Subcutaneous abdominal adipose tissue (tissue), 5 donors: ENCODE measurements around the gene SMIM1.

Source experiments
- H3K27ac ChIP-seq: one replicate; pipeline ENCODE4 v1.7.0; 2013; ENCODE audit warnings: low read depth, mild to moderate bottlenecking, inconsistent platforms, low read length, moderate library complexity
- H3K27me3 ChIP-seq, 5 donors: one replicate each; pipeline ENCODE4 v1.7.0; 2013; ENCODE audit warnings: low read length in 5 of 5, inconsistent platforms in 1 of 5; ENCODE audit not compliant: control insufficient read depth in 5 of 5, insufficient read depth in 4 of 5
- H3K36me3 ChIP-seq, 5 donors: one replicate each; pipeline ENCODE4 v1.7.0; 2013; ENCODE audit warnings: low read length in 5 of 5; ENCODE audit not compliant: control insufficient read depth in 5 of 5, insufficient read depth in 5 of 5
- H3K4me1 ChIP-seq, 5 donors: one replicate each; pipeline ENCODE4 v1.7.0; 2013; ENCODE audit warnings: low read length in 5 of 5, mild to moderate bottlenecking in 3 of 5, moderate library complexity in 1 of 5; ENCODE audit not compliant: control insufficient read depth in 5 of 5, insufficient read depth in 5 of 5
- H3K4me3 ChIP-seq, 5 donors: one replicate each; pipeline ENCODE4 v1.7.0; 2013; ENCODE audit warnings: low read length in 5 of 5, low read depth in 1 of 5
- H3K9ac ChIP-seq, 5 donors: one replicate each; pipeline ENCODE4 v1.7.0; 2013; ENCODE audit warnings: low read length in 5 of 5, mild to moderate bottlenecking in 4 of 5, moderate library complexity in 3 of 5
- H3K9me3 ChIP-seq, 5 donors: one replicate each; pipeline ENCODE4 v1.7.0; 2013; ENCODE audit warnings: low read length in 5 of 5; ENCODE audit not compliant: control insufficient read depth in 5 of 5
- donor health status: healthy.
- donor health status: healthy.
- donor health status: healthy.
- donor health status: healthy.
- donor health status: healthy.

SMIM1 gene

DNA sequence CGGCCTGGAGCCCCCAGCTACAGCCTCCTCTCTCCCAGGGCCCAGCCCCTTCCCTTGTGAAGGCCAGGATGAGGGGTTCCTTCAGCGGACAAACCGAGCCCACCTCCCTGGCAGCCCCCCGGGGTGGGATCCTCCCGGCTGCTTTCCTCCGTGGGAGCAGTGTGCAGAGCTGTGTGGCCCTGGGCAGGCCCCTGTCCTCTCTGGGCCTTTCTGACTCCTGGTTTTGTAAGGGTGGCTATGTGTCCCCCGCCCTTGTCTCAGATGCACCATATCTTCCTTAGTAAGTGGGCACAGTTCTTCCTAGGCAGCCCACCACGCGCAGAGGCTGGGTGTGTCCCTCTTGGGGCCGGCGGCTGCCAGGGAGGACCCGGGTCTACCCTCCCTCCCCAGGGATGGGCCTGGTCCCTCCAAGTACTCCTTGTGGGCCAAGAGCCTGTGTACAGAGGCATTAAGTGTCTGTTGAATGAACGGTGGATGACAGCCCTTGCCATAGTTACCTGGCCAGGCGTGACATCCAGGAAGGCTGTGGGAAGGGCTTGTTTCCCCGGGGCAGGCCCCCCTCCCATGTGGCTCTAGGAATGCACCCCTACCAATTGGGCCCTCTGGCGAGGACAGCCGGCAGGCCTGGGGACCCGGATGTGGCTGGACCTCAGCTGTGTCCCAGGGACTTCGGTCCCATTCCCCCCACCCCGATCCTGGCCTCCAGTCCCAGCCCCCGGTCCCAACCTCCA is 3.8 kb downstream of the SMIM1 start:
- Histone ChIP-seq H3K9me3 (no peaks in the 10 kb centered on the region), H3K4me1 (peaks cover 0 to 30% (median 21%) of the 10 kb centered on the region in 5 donors), H3K9ac (no peak overlapping the region), H3K36me3 (peaks cover 0 to 44% (median 34%) of the 10 kb centered on the region in 5 donors), H3K27me3 (no peaks in the 10 kb centered on the region), H3K4me3 (no peak overlapping the region), H3K27ac (no peak overlapping the region)

DNA sequence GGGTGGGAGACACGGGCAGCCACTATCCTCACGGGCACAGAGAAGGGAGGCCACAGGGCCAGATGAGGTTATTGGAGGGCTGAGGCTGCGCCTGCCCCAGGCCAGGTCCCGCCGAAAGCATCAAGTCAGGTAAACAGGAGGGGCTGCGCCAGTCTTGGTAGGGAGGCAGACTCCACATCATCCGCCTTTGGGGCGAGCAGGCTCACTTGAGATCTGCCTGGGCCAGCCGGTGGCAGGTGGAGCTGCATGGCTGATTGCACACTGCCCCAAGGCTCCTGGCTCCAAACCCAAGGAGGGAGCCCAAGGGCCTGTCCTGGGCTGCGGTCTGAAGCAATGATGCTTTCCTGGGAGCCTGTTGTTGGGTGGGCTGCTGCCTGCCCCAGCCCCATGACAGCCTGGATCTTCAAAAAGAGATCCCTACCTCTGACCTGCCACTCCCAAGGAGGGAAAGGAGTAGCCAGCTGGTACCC is 4.6 kb downstream of the SMIM1 start:
- Histone ChIP-seq H3K36me3 (peaks cover 0 to 51% (median 41%) of the 10 kb centered on the region in 5 donors), H3K9ac (no peak overlapping the region), H3K27me3 (no peaks in the 10 kb centered on the region), H3K4me1 (peaks cover 0 to 22% (median 14%) of the 10 kb centered on the region in 5 donors), H3K27ac (no peak overlapping the region), H3K9me3 (no peaks in the 10 kb centered on the region), H3K4me3 (no peak overlapping the region)

DNA sequence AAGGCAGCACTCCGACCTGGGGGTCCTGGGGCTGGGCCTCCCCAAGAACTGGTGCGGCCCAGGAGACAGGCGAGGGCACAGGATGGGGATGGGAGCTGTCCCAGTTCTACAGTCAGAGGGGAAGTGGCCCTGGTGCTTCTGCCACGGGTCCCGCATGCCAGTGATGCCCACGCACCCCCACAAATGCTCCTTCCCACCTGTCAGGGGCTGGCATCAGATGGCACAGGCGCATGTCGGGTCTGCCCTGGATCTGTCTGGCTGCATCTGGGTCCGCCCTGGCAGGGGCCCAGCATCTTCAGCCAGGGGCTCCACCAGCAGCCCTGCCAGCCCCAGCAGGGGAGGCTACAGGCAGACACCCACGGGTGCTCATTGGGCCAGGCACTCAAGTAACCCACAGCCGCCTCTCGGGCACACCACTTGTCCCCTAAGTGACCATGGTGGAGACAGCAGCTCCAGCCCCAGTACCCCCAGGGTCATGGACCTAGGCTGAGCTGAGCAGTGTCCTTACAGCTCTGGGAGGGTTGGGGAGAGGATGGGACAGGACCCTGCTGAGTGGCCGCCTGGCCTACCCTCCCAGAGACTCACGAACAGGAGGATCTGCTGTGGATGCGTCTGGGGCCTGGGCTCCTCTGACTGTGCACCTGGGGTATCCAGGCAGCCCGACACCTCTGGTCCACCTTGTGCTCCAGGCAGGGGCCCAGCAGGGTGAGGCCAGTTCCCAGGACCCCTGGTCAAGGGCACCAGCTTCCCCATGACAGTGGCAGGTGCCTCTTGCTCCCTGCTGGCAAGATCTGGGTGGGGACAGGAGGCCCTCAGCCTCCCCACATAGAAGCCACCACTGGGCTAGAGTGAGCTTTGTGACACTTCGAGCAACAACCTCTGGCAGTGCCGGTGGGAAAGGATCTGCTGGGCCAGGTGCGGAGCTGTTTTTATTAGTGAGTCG is 5.4 kb downstream of the SMIM1 start:
- no peak overlapping the region for H3K27ac ChIP-seq
- peaks cover 0 to 59% (median 49%) of the 10 kb centered on the region in 5 donors for H3K36me3 ChIP-seq
- no peaks in the 10 kb centered on the region for H3K9me3 ChIP-seq
- no peak overlapping the region for H3K9ac ChIP-seq
- no peaks in the 10 kb centered on the region for H3K27me3 ChIP-seq
- H3K4me3 ChIP-seq, result no peak overlapping the region
- H3K4me1 ChIP-seq, result peaks cover 0 to 18% (median 10%) of the 10 kb centered on the region in 5 donors

DNA sequence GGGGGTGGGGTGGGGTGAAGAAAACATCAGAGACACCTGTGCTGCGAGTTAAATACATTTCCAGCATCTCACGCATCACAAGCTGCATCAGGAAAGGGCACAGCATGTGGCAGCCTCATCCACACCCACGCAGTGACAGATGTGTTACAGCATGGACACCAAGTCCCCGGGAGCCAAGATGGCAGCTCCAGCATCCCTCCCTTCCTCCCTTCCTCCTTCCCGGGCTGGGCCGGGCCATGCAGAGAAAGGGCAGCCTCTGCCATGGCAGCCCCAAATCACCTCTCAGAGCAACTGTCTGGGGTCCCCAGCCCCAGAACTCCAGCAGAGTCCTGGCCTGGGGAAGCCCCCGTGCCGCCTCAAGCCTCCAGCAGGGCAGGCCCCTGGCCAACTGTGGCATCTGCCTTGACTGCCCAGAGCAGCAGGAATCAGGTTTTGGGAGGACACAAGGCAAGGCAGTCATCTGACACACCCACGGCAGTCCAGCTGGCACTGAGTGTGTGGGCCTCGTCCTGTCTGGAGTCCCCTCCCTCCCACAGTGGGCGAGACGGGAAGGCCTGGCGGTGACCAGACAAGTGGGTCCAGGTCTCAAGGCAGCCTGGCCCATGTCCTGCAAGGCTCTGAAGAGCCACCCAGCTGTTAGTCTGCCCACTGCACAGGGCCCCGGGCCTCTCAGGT is 6.2 kb downstream of the SMIM1 start:
- Histone ChIP-seq H3K4me3 (no peak overlapping the region), H3K27ac (no peak overlapping the region), H3K9me3 (no peaks in the 10 kb centered on the region), H3K36me3 (peaks cover 0 to 67% (median 55%) of the 10 kb centered on the region in 5 donors), H3K27me3 (no peaks in the 10 kb centered on the region), H3K9ac (no peak overlapping the region), H3K4me1 (peaks cover 0 to 12% (median 9%) of the 10 kb centered on the region in 5 donors)

DNA sequence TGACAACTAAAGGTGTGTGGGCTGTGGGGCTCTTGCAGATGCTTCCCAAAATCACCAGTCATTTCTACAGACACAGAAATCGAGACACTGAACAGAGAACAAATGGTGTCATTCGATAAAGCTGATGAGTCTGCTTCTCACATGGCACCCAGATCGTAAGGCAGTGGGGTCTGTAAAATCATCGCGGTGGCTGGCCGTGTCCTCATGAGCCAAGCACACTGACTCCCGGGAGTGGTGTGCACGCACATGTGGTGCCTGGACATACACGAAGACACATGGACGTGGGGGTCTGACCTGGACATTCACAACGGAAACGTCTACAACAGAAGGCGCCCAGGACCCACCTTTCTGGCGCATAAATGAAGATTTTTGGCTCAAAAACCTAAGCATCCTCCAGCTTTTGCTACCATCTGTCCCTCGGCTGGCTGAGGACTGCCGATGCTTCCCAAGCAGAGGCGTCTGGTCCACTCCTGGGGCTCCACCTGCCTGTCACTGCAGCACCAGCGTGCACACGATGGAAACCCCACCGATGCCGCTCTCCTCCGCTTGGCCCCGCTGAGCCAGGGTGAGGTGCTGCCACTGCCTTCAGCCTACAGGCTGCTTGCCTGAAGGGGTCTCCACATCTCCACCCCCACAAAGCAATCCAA is 6.8 kb downstream of the SMIM1 start:
- peaks cover 0 to 12% (median 9%) of the 10 kb centered on the region in 5 donors for H3K4me1 ChIP-seq
- no peak overlapping the region for H3K9ac ChIP-seq
- H3K4me3 ChIP-seq, result no peak overlapping the region
- H3K9me3 ChIP-seq, result no peaks in the 10 kb centered on the region
- H3K36me3 ChIP-seq, result peaks cover 0 to 74% (median 62%) of the 10 kb centered on the region in 5 donors
- H3K27ac ChIP-seq, result no peak overlapping the region
- no peaks in the 10 kb centered on the region for H3K27me3 ChIP-seq

DNA sequence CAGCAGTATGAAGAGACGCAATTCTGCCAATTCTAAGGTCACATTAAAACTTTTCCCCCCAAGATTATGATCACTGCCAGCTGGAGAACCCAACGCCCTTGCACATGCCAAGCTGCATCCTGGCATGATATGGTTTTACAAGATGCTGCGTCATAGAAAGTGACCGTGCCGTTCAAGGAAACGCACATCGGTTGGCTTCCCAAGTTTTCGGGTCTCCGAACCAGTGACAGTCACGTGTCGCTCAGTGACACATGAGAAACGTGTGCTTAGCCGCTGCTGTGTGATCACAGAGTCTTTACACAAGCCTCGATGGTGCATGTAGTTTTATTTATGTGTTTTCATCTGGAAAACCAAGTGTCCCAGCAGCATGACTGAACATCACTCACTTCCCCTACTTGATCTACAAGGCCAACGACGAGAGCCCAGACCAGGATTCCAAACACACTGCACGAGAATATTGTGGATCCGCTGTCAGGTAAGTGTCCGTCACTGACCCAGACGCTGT is 7.4 kb downstream of the SMIM1 start:
- Histone ChIP-seq H3K4me1 (peaks cover 0 to 10% (median 9%) of the 10 kb centered on the region in 5 donors), H3K9me3 (no peaks in the 10 kb centered on the region), H3K9ac (no peak overlapping the region), H3K27ac (no peak overlapping the region), H3K27me3 (no peaks in the 10 kb centered on the region), H3K4me3 (no peak overlapping the region), H3K36me3 (peaks cover 0 to 79% (median 67%) of the 10 kb centered on the region in 5 donors)

DNA sequence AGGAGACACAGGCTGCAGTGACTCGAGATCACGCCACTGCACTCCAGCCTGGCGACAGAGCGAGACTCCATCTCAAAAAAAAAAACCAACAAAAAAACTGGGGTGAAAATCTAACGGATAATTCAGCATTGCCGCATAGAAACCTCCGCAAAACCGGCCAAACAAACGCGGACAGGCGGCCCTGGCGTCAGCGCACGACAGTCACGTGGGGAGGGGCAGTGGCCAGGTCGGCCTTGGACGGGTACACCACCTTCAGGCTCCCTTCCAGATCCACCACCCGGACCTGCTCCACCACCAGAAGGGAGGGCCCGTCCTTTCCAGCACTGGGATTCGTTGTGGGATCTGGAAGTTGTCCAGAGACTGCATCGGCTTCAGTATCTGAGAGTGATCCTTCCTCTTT is 8.4 kb downstream of the SMIM1 start:
- Histone ChIP-seq H3K27ac (no peak overlapping the region), H3K27me3 (no peaks in the 10 kb centered on the region), H3K9me3 (no peaks in the 10 kb centered on the region), H3K36me3 (peaks cover 0 to 89% (median 76%) of the 10 kb centered on the region in 5 donors), H3K9ac (no peak overlapping the region), H3K4me3 (no peak overlapping the region), H3K4me1 (peaks cover 0 to under 1% (median 0%) of the 10 kb centered on the region in 5 donors)

DNA sequence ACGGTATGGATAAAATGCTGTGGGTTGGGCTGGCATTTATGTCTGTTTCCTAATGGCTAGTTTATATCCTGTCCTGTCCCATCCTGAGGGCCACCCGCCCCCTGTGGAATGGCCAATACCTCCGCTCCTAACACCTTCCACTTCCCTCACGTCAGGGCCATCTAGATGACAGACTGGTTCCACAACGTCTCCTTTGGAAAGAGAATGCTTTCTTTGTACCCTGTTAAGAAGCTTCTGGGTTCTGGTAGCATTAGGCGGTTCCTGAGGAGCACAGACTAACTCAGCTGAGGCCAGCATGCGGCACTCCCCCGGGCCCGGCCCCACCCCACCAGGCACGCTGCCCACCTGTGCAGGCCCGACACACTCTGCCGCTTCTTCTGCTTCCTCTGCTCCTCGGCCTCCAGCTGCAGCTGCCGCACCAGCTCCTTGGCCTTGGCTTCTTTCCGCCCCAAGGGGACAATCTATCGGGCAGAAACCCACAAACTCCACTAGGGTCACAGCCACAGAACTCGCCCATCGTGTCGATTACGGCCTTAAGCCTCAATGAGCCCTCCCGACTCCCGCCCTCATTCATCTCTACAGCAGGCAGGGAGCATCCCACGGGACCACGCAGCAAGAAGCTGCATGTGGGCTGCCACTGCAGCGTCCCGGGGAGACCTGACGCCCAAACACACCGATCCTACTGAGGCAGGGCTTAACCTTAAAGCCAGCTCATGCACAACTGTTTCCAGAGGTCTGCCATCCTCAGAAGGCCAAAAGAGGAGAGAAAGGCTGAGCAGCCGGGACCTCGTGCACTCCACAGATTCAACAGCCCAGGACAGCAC is 11.3 kb downstream of the SMIM1 start:
- Histone ChIP-seq H3K27ac (no peak overlapping the region), H3K4me3 (no peak overlapping the region), H3K36me3 (peaks cover 0 to 100% (median 93%) of the 10 kb centered on the region in 5 donors), H3K27me3 (no peaks in the 10 kb centered on the region), H3K4me1 (no peaks in the 10 kb centered on the region), H3K9me3 (no peaks in the 10 kb centered on the region), H3K9ac (no peak overlapping the region)

DNA sequence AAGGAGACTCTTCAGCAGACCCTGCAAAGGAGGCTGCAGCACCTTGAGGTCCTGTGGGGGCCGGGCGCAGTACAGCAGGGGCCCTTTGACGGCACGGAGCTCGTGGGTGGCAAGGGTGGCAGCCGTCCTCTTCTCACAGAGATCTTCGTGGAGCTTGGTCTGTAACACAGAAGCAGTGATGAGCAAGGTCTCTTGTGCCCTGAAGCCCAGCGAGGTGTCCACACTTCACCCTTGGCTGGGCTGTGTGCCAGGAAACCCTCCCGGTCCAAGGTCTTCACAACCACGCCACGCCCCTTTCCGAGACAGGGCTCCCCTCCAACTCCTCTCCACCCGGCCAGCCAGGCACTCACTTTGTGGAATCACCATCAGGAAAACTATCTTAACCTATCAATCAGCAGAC is 12.5 kb downstream of the SMIM1 start:
- peaks cover 0 to 6% (median 0%) of the 10 kb centered on the region in 5 donors for H3K4me1 ChIP-seq
- H3K27ac ChIP-seq, result no peak overlapping the region
- H3K36me3 ChIP-seq, result peaks cover 0 to 99% (median 89%) of the 10 kb centered on the region in 5 donors

More for the DNA sequence above, 12.5 kb downstream of the SMIM1 start:
- Histone ChIP-seq H3K4me3 (no peak overlapping the region), H3K27me3 (no peaks in the 10 kb centered on the region), H3K9ac (no peak overlapping the region), H3K9me3 (no peaks in the 10 kb centered on the region)
